HG03175 (cell line): ENCODE measurements around the gene SRCAP.

Source experiments
- ATAC-seq: cut with Tn5 transposase; IDR thresholded peaks from one replicate; pipeline ENCODE4 v1.9.1; 2021; ENCODE audit warnings: mild to moderate bottlenecking, moderate library complexity; ENCODE audit not compliant: unreplicated experiment

SRCAP gene

GRCh38 chr16:30787613-30788378 lies 88.8 kb downstream of the SRCAP start:
- ATAC-seq = no peak
